Keratinocyte (primary cell): ENCODE results near the gene JUP. TPM values are rescaled to one million over a fixed set of nuclear protein-coding genes. Genes with fewer than 3 reads are reported as not detected.
A peak's percentile ranks its signal among the peaks of the same experiment; 100 is the strongest.

ENCODE experiments used
- DNase-seq: peaks from one replicate; pipeline ENCODE4 v3.0.0-alpha.2; 2011; ENCODE audit warnings: low read depth, missing footprints, low spot score
- FAIRE-seq: peaks from 2 replicates; lab custom pipeline; 2011; peaks lifted over from hg19 to GRCh38; lab: Jason Lieb, UNC
- H2AFZ ChIP-seq: 2 replicates; pipeline ENCODE4 v1.6.0; 2012; ENCODE audit warnings: low read length, control low read depth, inconsistent platforms; ENCODE audit not compliant: control insufficient read depth
- H3K27ac ChIP-seq: 2 replicates; pipeline ENCODE4 v1.5.1; 2011; ENCODE audit warnings: low read length; ENCODE audit not compliant: control insufficient read depth, insufficient read depth
- H3K27me3 ChIP-seq: 3 replicates; pipeline ENCODE4 v1.6.0; 2011; ENCODE audit warnings: low read length; ENCODE audit not compliant: control insufficient read depth, insufficient read depth; ENCODE audit errors: extremely low read depth
- H3K36me3 ChIP-seq, 2 experiments: 2 replicates in 1 of 2; 3 replicates in 1 of 2; pipeline ENCODE4 v1.5.1; 2011; ENCODE audit warnings: low read length in 2 of 2, mild to moderate bottlenecking in 1 of 2; ENCODE audit not compliant: control insufficient read depth in 2 of 2, insufficient read depth in 2 of 2; ENCODE audit errors: extremely low read depth in 1 of 2
- H3K4me1 ChIP-seq: 3 replicates; pipeline ENCODE4 v1.5.1; 2011; ENCODE audit warnings: low read length; ENCODE audit not compliant: control insufficient read depth, insufficient read depth; ENCODE audit errors: extremely low read depth
- H3K4me2 ChIP-seq: 3 replicates; pipeline ENCODE4 v1.6.0; 2011; ENCODE audit warnings: low read depth, low read length; ENCODE audit not compliant: control insufficient read depth, insufficient read depth; ENCODE audit errors: extremely low read depth
- H3K4me3 ChIP-seq, 3 experiments: fragments of 200-600 bp in 1 of 3; sonication (generic) in 1 of 3; 2 replicates in 2 of 3; 3 replicates in 1 of 3; pipeline ENCODE4 v1.5.1; 2011 to 2016; ENCODE audit warnings: low read length in 3 of 3, mild to moderate bottlenecking in 3 of 3, control low read depth in 2 of 3, inconsistent platforms in 1 of 3, low read depth in 1 of 3, mixed read lengths in 1 of 3, mixed run types in 1 of 3, moderate library complexity in 1 of 3; ENCODE audit not compliant: control insufficient read depth in 2 of 3, insufficient read depth in 2 of 3; ENCODE audit errors: extremely low read depth in 1 of 3
- H3K79me2 ChIP-seq: 2 replicates; pipeline ENCODE4 v1.6.0; 2012; ENCODE audit warnings: low read length; ENCODE audit not compliant: control insufficient read depth, insufficient read depth
- H3K9ac ChIP-seq: 3 replicates; pipeline ENCODE4 v1.6.0; 2011; ENCODE audit warnings: low read length; ENCODE audit not compliant: control insufficient read depth, insufficient read depth; ENCODE audit errors: extremely low read depth
- H3K9me1 ChIP-seq: 3 replicates; pipeline ENCODE4 v1.6.0; 2011; ENCODE audit warnings: low read length; ENCODE audit not compliant: control insufficient read depth, insufficient read depth; ENCODE audit errors: extremely low read depth
- H3K9me3 ChIP-seq: 2 replicates; pipeline ENCODE4 v1.5.1; 2012; ENCODE audit warnings: low read depth, low read length; ENCODE audit not compliant: control insufficient read depth
- H4K20me1 ChIP-seq: 3 replicates; pipeline ENCODE4 v1.6.0; 2011; ENCODE audit warnings: low read length; ENCODE audit not compliant: control insufficient read depth, insufficient read depth; ENCODE audit errors: extremely low read depth
- EZH2 ChIP-seq: IDR thresholded peaks from one replicate; pipeline ENCODE4 v1.6.1; 2012; ENCODE audit warnings: inconsistent platforms, mild to moderate bottlenecking, low read length, moderate library complexity
- dilution Hi-C: fragments of 300-500 bp; cut with MboI; formaldehyde crosslinking; loops from one replicate; pipeline ENCODE4 v1.7.0; 2020; ENCODE audit warnings: low sequenced_read_pairs; ENCODE audit not compliant: extremely low pct_ligation_motif_present
- polyA plus RNA-seq, 5 experiments: library from polyadenylated mRNA; depleted of rRNA in 3 of 5; stranded (reverse) in 3 of 5; stranded (forward) in 1 of 5; unstranded in 1 of 5; fragments of >200 nt; gene quantifications; 1 replicate in 1 of 5; 2 replicates in 3 of 5; 3 replicates in 1 of 5; pipeline versions ENCODE4 v1.2.1 to v1.2.3, GENCODE V29; 2011 to 2012; ENCODE audit warnings: missing spikeins in 2 of 5, low read depth in 1 of 5, low replicate concordance in 1 of 5
- TF ChIP-seq, protein P1 (sequence below), 3 experiments: IDR thresholded peaks in 1 of 3; conservative IDR thresholded peaks in 1 of 3; optimal IDR thresholded peaks in 1 of 3; 2 replicates in 2 of 3; 3 replicates in 1 of 3; pipeline versions ENCODE3 to v1.5.1; 2011; ENCODE audit warnings: low read length in 3 of 3, mild to moderate bottlenecking in 3 of 3, moderate library complexity in 2 of 3, control low read depth in 1 of 3, inconsistent platforms in 1 of 3; ENCODE audit not compliant: insufficient read depth in 2 of 3; ENCODE audit errors: extremely low read depth in 1 of 3

Gene JUP
- polyA plus RNA-seq, 1 donor (not counting 4 experiments of a cell fraction or from before 2014, with no cell fraction given): 152 TPM

DNA sequence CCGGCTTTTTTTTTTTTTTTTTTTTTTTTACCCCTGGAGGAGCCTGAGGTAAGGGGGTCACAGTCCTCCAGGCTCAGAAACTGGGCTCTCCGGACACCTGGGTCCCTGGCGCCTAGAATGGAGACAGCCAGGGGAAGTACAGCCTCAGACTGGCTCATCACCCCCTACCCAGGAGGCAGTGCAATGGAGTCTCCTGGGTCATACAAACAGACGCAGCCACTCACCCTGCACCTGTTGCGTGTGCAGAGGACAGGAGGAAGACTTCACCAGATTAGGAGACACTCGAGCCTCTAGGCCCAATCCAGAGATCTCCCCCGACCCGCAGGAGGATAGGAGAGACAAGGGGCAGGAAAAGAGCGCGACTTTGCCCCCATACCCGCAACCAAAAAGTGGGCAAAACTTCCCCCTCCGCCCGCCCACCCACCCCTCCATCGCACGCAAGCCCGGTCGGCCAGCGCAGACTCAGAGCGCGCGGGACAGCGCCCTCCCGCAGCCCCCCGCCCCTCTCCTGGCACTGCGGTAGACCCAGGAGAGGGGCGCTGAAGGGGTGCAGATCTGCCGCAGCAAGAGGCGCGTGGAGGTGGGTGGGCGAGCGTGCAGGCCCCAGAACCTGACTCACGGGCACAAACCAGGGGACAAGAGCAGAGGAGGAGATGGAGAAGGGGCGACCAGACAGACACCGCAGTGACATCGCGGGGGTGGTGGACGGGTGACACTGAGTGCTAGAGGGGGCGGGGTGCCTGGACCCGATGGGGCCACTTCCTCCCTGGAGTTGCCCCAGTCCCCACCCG, 53.0 kb downstream of the JUP start:
- peaks cover 16% of the 10 kb centered on the region for H3K4me1 ChIP-seq
- H4K20me1 ChIP-seq: no peaks in the 10 kb centered on the region
- no peaks in the 10 kb centered on the region for H3K9me1 ChIP-seq
- no peaks in the 10 kb centered on the region for H3K9me3 ChIP-seq
- no peak overlapping the region for H2AFZ ChIP-seq
- H3K79me2 ChIP-seq: no peaks in the 10 kb centered on the region
- FAIRE-seq (no peak), DNase-seq (no peak)
- TF ChIP-seq EZH2: no peak
- TF ChIP-seq, protein P1, sequence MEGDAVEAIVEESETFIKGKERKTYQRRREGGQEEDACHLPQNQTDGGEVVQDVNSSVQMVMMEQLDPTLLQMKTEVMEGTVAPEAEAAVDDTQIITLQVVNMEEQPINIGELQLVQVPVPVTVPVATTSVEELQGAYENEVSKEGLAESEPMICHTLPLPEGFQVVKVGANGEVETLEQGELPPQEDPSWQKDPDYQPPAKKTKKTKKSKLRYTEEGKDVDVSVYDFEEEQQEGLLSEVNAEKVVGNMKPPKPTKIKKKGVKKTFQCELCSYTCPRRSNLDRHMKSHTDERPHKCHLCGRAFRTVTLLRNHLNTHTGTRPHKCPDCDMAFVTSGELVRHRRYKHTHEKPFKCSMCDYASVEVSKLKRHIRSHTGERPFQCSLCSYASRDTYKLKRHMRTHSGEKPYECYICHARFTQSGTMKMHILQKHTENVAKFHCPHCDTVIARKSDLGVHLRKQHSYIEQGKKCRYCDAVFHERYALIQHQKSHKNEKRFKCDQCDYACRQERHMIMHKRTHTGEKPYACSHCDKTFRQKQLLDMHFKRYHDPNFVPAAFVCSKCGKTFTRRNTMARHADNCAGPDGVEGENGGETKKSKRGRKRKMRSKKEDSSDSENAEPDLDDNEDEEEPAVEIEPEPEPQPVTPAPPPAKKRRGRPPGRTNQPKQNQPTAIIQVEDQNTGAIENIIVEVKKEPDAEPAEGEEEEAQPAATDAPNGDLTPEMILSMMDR (optimal IDR thresholded peaks at IDR 0.05 in 1 of 3, IDR thresholded peaks at IDR 0.05 in 1 of 3, conservative IDR thresholded peaks at IDR 0.05 in 1 of 3; ENCODE audit: extremely low read depth in 1 of 3, insufficient read depth in 2 of 3, low read length in 3 of 3): no peak
- peaks cover 49% of the 10 kb centered on the region for H3K27me3 ChIP-seq
- peaks cover 0 to 3% of the 10 kb centered on the region in 2 experiments for H3K36me3 ChIP-seq
- no peak overlapping the region for H3K9ac ChIP-seq
- peak overlapping the region; percentile 95 for H3K4me2 ChIP-seq
- dilution Hi-C loops: no loop called here
- H3K4me3 ChIP-seq: peak overlapping the region; percentile 54 to 70 (median 70)
- H3K27ac ChIP-seq: no peak overlapping the region

DNA sequence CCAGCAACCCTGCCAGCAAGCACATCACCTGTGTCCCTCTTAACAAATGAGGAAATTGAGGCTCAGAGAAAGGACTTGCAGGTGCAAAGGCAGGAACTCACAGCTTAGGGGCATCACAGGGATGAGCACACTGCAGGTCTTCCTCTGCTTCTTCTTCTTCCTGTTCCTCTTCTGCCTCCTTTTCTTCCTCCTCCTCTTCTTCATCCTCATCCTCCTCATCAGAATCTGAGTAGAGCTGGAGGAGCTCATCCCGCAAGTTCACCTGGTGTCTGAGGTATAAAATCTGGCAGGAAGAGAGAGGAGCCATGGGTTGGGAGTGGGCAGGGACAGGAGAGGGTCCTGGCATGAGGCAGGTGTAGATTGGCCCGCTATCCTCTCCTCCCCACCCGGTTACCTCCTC, 54.7 kb downstream of the JUP start:
- no peak overlapping the region for H3K4me3 ChIP-seq
- H2AFZ ChIP-seq: no peak overlapping the region
- no peak overlapping the region for H3K27ac ChIP-seq
- peaks cover 7% of the 10 kb centered on the region for H3K4me1 ChIP-seq
- H3K9me1 ChIP-seq: no peaks in the 10 kb centered on the region
- H3K79me2 ChIP-seq: no peaks in the 10 kb centered on the region
- DNase-seq (no peak), FAIRE-seq (no peak)
- no peaks in the 10 kb centered on the region for H3K9me3 ChIP-seq
- TF ChIP-seq EZH2: no peak
- TF ChIP-seq, protein P1 (optimal IDR thresholded peaks at IDR 0.05 in 1 of 3, IDR thresholded peaks at IDR 0.05 in 1 of 3, conservative IDR thresholded peaks at IDR 0.05 in 1 of 3; ENCODE audit: extremely low read depth in 1 of 3, insufficient read depth in 2 of 3, low read length in 3 of 3): no peak
- no peak overlapping the region for H3K9ac ChIP-seq
- H3K4me2 ChIP-seq: no peak overlapping the region
- no peaks in the 10 kb centered on the region for H4K20me1 ChIP-seq
- peaks cover 49% of the 10 kb centered on the region for H3K27me3 ChIP-seq
- dilution Hi-C loops: no loop called here
- peaks cover 0 to 3% of the 10 kb centered on the region in 2 experiments for H3K36me3 ChIP-seq
